HG03558 (cell line): Measurements from ENCODE around the gene PARD6G.
"Not testable (repeated sequence)": the region's sequence is repeated elsewhere in the genome, so short reads cannot be mapped to it uniquely, and the experiment has no call there.

ENCODE experiments used
- ATAC-seq: cut with Tn5 transposase; IDR thresholded peaks from one replicate; pipeline ENCODE4 v1.9.1; 2021; ENCODE audit warnings: moderate number of reproducible peaks; ENCODE audit not compliant: unreplicated experiment; ENCODE audit errors: extremely low read depth

PARD6G gene, protein sequence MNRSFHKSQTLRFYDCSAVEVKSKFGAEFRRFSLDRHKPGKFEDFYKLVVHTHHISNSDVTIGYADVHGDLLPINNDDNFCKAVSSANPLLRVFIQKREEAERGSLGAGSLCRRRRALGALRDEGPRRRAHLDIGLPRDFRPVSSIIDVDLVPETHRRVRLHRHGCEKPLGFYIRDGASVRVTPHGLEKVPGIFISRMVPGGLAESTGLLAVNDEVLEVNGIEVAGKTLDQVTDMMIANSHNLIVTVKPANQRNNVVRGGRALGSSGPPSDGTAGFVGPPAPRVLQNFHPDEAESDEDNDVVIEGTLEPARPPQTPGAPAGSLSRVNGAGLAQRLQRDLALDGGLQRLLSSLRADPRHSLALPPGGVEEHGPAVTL

GRCh38 chr18:80247393-80247841, at the start of gene PARD6G:
PARD6G (minus strand) TSS chr18:80247514; CDS start chr18:80247348, 166 bp downstream.
- ATAC-seq, result no peak

DNA sequence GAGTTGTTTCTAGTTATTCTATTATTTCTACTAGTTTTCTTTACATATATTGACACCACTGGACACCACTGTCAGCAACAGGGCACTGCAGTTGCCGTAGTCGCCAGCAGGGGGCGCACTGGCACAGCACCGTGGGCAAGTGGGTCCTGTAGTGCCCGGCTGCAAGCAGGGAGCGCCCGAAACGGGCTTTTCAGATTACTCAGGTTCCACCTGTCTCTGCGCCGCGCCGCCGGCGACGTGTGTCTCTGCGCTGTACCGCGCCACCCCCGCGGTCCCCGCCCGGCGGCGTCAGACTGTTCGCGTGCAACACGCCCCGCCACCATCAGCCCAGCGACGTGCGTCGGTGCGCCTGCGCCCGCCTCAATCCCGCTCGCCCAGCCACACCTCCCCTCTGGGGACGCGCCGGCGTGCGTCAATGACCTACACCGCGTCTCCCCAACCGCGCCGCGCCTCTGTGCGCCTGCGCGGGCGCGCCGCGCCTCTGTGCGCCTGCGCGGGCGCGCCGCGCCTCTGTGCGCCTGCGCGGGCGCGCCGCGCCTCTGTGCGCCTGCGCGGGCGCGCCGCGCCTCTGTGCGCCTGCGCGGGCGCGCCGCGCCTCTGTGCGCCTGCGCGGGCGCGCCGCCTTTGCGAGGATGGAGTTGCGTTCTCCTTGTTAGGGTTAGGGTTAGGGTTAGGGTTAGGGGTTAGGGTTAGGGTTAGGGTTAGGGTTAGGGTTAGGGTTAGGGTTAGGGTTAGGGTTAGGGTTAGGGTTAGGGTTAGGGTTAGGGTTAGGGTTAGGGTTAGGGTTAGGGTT, 15.1 kb upstream of the PARD6G start:
- not testable (repeated sequence) for ATAC-seq

- no peak for ATAC-seq
Measured at GRCh38 chr18:80259610-80260009, 12.3 kb upstream of the PARD6G start.

GRCh38 chr18:80258640-80259039, 11.3 kb upstream of the PARD6G start:
- no peak for ATAC-seq

DNA sequence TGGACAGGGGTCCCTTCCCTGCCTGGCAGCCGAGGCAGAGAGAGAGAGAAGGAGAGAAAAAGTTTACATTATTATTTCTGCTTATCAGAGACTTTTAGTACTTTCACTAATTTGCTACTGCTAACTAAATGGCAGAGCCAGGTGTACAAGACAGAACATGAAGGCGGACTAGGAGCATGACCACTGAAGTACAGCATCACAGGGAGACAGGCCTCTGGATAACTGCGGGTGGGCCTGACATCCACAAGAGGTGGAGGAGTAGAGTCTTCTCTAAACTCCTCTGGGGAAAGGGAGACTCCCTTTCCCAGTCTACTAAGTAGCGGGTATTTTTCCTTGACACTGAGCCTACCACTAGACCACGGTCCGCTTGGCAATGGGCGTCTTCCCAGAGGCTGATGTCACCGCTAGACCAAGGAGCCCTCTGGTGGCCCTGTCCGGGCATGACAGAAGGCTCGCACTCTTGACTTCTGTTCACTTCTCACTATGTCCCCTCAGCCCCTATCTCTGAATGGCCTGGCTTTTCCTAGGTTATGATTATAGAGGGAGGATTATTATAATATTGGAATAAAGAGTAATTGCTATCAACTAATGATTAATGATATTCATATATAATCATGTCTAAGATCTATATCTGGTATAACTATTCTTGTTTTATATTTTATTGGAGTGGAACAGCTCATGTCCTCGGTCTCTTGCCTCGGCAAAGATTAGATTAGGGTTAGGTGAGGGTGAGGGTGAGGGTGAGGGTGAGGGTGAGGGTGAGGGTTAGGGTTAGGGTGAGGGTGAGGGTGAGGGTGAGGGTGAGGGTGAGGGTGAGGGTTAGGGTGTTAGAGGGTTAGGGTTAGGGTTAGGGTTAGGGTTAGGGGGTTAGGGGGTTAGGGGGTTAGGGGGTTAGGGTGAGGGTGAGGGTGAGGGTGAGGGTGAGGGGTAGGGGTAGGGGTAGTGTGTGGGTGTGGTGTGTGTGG, 10.5 kb upstream of the PARD6G start:
- not testable (repeated sequence) for ATAC-seq

- ATAC-seq, result no peak
Measured at GRCh38 chr18:80254971-80255500, 7.7 kb upstream of the PARD6G start.

GRCh38 chr18:80253871-80254492, 6.7 kb upstream of the PARD6G start:
- no peak for ATAC-seq

DNA sequence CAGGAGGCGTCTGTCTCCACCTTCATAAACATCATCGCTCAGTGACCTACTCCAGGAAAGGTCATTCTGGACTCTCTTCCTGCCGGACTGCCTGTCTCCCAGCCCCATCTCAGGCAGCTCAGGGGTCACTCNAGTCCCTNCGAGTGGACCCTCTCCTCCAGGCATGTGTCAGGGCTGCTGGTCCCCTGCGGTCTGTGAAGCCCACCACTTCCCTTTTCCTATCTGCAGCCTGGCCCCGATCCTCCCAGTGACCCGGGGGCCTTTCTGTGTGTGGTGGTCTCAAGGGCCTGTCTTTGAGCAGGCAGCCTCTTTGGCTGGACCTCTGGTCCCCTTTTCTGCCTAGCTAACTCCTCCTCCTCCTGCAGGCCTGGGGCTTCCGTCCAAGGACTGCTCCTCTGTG, 5.9 kb upstream of the PARD6G start:
- ATAC-seq, result no peak

DNA sequence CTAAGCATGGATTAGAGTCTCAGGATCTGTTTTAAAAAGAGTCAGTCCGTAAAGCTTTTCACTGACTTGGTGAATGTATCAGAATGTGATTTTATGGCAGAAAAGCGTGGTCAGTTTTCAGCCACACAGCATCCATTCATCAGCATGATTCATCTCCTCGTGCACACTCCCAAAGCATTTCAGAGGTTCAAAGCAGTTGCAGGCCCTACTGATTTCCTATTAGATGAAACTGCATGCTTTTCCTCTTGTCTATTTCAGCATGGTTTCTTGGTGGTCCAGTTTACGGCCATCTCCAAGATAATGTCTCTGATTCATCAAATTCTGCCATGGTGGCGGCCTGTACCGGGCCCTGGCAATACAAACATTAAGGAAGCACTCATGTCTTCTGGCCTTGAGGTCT, 4.8 kb upstream of the PARD6G start:
- ATAC-seq, result no peak

- ATAC-seq, result no peak
Measured at GRCh38 chr18:80251700-80252099, 4.4 kb upstream of the PARD6G start.

DNA sequence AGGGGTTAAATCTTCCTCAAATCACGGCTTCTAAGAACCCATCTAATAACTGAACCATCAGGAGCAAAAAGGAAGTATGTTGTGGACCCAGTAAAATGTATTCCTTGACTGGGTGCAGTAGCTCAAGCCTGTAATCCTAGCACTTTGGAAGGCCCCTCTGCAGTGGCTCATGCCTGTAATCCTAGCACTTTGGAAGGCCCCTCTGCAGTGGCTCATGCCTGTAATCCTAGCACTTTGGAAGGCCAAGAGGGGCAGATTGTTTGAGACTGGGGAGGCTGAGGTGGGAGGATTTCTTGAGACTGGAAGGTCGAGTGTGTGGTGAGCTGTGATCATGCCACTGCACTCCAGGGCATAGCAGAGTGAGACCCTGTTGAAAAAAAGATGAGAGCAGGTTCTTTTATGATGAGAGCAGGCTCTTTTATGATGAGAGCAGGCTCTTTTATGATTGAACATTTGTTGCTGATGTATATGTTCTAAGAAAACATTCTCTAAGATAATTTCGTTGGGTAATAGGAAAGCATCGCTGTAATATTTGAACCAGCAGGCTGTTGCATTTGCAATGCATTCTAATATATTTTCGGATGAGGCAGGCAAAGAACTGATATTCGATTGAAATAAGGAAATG, 3.5 kb upstream of the PARD6G start:
- no peak for ATAC-seq

DNA sequence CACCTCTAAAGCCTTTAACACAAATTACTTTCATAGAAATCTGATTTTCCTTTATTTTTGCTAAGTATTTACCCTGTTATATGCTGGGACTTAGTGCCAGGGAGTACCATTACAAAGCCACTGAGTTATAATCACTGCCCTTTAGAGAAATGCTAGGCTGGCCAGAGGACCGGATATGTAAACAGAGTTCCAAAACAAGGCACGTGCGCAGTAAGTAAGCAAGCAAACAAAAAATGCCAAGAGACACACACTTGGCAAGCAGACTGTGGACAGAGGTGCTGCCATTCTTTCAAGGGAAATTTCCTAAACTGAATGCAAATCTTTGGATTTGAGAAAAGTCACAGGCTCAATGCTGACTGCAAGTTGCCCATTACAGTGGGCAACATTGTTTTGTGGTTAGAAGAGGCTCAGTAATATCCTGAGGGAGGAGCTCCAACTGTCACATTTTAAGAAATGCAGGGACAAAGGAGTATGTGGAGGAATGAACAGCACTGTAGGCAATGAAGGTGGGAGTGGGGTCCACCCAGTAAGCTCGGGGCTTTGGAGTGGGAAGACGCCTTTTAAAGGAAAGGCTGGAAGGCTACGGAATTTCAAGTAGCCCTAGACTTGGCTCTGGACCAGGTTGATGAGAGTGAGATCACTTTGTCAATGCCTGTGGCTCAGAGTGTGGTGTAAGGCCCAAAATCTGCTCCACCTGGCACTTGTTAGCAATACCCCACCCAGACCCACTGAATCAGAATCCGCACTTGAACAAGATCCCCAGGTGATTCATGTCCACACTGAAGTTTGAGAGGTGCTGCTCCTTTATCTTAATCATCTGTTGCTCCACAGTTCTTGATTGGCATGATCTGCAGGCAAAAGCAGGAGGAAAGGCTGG, 2.1 kb upstream of the PARD6G start:
- ATAC-seq, result no peak

DNA sequence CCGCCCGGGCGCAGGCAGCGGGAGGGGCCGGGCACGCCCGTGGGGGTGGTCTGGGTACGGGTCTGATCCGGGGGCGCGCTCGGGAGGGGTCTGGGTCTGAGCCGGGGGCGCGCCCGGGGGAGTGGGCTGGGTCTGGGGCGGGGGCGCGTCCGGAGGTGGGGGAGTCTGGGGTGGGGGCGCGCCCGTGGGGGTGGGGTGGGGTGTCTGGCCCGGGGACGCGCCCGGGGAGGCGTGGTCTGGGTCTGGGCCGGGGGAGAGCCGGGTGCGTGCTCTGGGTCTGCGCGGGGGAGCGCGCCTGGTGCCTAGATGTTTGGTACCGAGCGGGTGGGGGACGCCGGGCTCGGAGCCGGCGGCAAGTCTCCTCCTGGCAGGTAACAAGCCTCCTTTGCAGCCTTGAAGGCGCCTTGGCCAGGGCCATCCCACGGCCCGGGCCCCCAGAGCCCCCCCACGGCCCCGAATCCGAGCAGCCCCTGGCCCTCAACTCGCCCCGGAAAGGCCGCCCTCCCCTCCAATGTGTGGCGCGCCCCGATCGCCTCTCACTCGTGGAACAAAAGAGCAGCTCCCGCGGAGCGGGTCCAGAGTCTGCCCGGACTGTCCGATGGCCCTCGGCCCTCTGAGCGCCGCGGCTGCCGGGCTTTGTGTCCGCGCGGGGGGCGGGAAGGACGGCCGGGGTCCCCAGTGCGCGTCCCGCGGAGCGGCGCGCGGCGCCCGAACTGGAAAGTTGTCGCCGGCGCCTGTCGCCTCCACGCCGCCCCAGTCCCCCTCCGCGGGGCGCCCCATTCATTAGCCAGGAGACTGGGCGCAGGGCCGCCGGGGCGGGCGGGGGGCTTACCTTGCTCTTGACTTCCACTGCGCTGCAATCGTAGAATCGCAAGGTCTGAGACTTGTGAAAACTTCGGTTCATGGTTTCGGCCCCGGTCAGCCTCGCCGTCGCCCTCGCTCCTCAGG, 595 bp downstream of the PARD6G start:
- ATAC-seq, result no peak

DNA sequence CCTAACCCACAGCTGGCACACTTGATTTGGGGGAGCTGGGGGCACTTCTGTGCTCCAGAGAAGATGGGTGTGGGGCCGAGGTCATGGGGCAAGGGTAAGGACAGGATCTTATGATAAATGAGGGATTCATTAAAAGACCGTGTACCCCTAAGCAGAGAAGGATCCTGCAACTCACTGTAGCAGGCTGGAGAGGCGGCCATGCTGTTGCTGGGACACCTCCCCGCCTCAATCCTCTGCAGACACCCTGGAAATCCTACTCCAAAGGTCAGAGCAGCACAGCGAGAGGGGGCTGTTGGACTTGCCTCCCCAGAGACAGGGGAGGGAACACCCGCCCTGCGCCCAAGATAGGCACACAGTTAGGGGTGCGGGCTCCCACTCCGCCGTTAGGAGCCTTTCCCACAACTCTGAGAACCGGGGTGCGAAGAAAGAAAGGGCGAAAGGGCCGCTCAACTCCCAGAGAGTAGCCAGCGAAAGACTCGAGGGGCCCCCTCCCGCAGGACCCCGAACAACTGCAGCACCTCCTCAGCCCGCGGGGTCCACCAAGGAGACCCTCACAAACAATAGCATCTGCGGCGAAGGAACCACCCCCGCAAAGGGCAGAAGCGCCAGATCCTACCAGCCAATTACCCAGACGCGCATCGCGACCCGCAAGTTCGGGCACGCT, 1.4 kb downstream of the PARD6G start:
- no peak for ATAC-seq

DNA sequence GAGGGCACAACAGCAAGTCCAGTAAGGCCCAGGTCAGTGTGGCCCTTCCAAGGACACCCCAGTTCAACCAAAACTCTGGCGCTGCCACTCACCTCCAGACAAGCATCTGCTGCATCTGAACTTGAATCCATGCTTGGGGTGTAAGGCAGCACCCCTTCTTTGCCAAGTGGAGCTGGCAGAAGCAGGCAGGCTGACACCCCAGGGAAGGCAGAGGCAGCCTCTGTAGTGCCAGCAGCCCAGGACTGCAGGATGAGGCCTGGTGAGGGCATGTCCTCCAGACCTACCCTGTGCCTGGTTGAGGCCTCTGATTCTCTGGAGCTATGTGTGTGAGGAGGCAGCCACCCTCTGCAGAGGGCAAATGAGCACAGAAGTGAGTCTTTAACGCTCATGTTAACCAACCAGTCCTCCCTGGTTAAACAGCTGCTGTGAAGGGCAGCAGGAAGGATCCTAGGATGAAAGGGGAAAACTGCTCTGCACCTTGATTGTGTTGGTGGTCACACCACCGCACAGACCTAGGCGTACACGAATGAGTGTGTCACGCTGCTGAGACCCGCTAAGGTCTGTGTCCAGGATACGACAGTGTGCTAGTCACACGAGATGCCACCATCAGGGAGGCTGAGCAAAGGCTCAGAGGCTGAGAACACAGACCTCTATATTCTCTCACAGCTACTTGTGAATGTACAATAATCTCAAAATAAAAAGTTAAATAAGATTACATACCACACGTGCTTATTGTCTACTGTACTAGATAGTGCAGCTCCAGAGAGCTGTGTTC, 2.2 kb downstream of the PARD6G start:
- no peak for ATAC-seq

- ATAC-seq, result no peak
Measured at GRCh38 chr18:80244167-80244566, 3.1 kb downstream of the PARD6G start.
